ENCODE measurements around the gene SLC8A3.
A peak's percentile ranks its signal among the peaks of the same experiment; 100 is the strongest.
"Not testable (repeated sequence)": the region's sequence is repeated elsewhere in the genome, so short reads cannot be mapped to it uniquely, and the experiment has no call there.

Gene SLC8A3

GRCh38 chr14:70188659-70189455 is at the start of gene SLC8A3:
Gene SLC8A3, minus strand, starts transcription at chr14:70188951. Its CDS starts 20,529 bp downstream, at chr14:70168422.
- TF ChIP-seq CTCF (IDR thresholded peaks at IDR 0.05; ENCODE audit: low read depth, low read length, missing control alignments), result no peak
- H3K4me3 ChIP-seq (ENCODE audit: low read depth, low read length), result peak within 1 kb of the TSS; percentile 48
- in situ Hi-C loops (cut with HindIII; ENCODE audit: low sequenced_read_pairs), result no loop called here
- DNase-seq (ENCODE audit: low read depth), result no peak

GRCh38 chr14:70237710-70238109 is 49.0 kb upstream of the SLC8A3 start:
- in situ Hi-C loops (cut with HindIII; ENCODE audit: low sequenced_read_pairs), result no loop called here
- no peak overlapping the region for H3K4me3 ChIP-seq (ENCODE audit: low read depth, low read length)
- no peak for TF ChIP-seq CTCF (IDR thresholded peaks at IDR 0.05; ENCODE audit: low read depth, low read length, missing control alignments)
- DNase-seq (ENCODE audit: low read depth), result no peak

- H3K4me3 ChIP-seq (ENCODE audit: low read depth, low read length), result no peak overlapping the region
- in situ Hi-C loops (cut with HindIII; ENCODE audit: low sequenced_read_pairs), result no loop called here
- TF ChIP-seq CTCF (IDR thresholded peaks at IDR 0.05; ENCODE audit: low read depth, low read length, missing control alignments), result no peak
- DNase-seq (ENCODE audit: low read depth), result no peak
Observed at GRCh38 chr14:70234066-70234950, 45.6 kb upstream of the SLC8A3 start.

- DNase-seq (ENCODE audit: low read depth); H3K4me3 ChIP-seq (ENCODE audit: low read depth, low read length); in situ Hi-C loops (cut with HindIII; ENCODE audit: low sequenced_read_pairs): not testable (repeated sequence)
Observed at GRCh38 chr14:70231756-70232544, 43.2 kb upstream of the SLC8A3 start.

GRCh38 chr14:70229877-70230640 is 41.3 kb upstream of the SLC8A3 start:
- in situ Hi-C loops (cut with HindIII; ENCODE audit: low sequenced_read_pairs); H3K4me3 ChIP-seq (ENCODE audit: low read depth, low read length); DNase-seq (ENCODE audit: low read depth): not testable (repeated sequence)

- DNase-seq (ENCODE audit: low read depth), result no peak
- TF ChIP-seq CTCF (IDR thresholded peaks at IDR 0.05; ENCODE audit: low read depth, low read length, missing control alignments), result no peak
- in situ Hi-C loops (cut with HindIII; ENCODE audit: low sequenced_read_pairs), result no loop called here
- no peak overlapping the region for H3K4me3 ChIP-seq (ENCODE audit: low read depth, low read length)
Observed at GRCh38 chr14:70213721-70214282, 25.1 kb upstream of the SLC8A3 start.

Data from astrocyte of the cerebellum (primary cell).